Loucy (cell line): ENCODE data around the gene CDH8.

ENCODE experiments used
- H2AFZ ChIP-seq: fragments of 200-600 bp; sonication (generic); 2 replicates; pipeline ENCODE4 v1.6.0; 2016; ENCODE audit warnings: antibody characterized with exemption, mild to moderate bottlenecking, low read length, moderate library complexity
- H3F3A ChIP-seq: fragments of 200-600 bp; 2 replicates; pipeline ENCODE4 v1.6.0; 2016; ENCODE audit warnings: antibody characterized with exemption, low read depth, mild to moderate bottlenecking
- H3K27me3 ChIP-seq: fragments of 200-600 bp; sonication (generic); 2 replicates; pipeline ENCODE4 v1.6.1; 2014; ENCODE audit warnings: low read length, mild to moderate bottlenecking; ENCODE audit not compliant: insufficient read depth, poor library complexity, severe bottlenecking
- H3K36me3 ChIP-seq: fragments of 200-600 bp; sonication (generic); 2 replicates; pipeline ENCODE4 v1.6.1; 2016; ENCODE audit warnings: low read length; ENCODE audit not compliant: insufficient read depth
- H3K4me1 ChIP-seq: fragments of 200-600 bp; sonication (generic); 2 replicates; pipeline ENCODE4 v1.5.1; 2014; ENCODE audit warnings: low read length, mild to moderate bottlenecking; ENCODE audit not compliant: insufficient read depth, poor library complexity, severe bottlenecking
- H3K4me2 ChIP-seq: fragments of 200-600 bp; sonication (generic); 2 replicates; pipeline ENCODE4 v1.6.0; 2014; ENCODE audit warnings: antibody characterized with exemption, low read length, low read depth, mild to moderate bottlenecking; ENCODE audit not compliant: poor library complexity, severe bottlenecking
- H3K4me3 ChIP-seq: fragments of 200-600 bp; sonication (generic); 2 replicates; pipeline ENCODE4 v1.5.1; 2014; ENCODE audit warnings: low read length, mild to moderate bottlenecking, mixed read lengths; ENCODE audit not compliant: poor library complexity, severe bottlenecking
- H3K79me2 ChIP-seq: fragments of 200-600 bp; sonication (generic); 2 replicates; pipeline ENCODE4 v1.6.1; 2014; ENCODE audit warnings: low read length; ENCODE audit not compliant: insufficient read depth
- H3K9ac ChIP-seq: fragments of 200-600 bp; sonication (generic); 2 replicates; pipeline ENCODE4 v1.6.0; 2014; ENCODE audit warnings: mild to moderate bottlenecking, low read depth, low read length, moderate library complexity; ENCODE audit not compliant: poor library complexity, severe bottlenecking
- H3K9me2 ChIP-seq: fragments of 200-600 bp; sonication (generic); replicated peaks from 2 replicates; pipeline ENCODE4 v1.6.1; 2016; ENCODE audit warnings: low read depth, low read length, mixed read lengths
- H3K9me3 ChIP-seq: fragments of 200-600 bp; sonication (generic); 2 replicates; pipeline ENCODE4 v1.6.1; 2014; ENCODE audit warnings: mild to moderate bottlenecking, antibody characterized with exemption, low read length, low read depth; ENCODE audit not compliant: insufficient read depth
- H4K20me1 ChIP-seq: fragments of 200-600 bp; sonication (generic); 2 replicates; pipeline ENCODE4 v1.6.0; 2014; ENCODE audit warnings: antibody characterized with exemption, low read length, mild to moderate bottlenecking; ENCODE audit not compliant: insufficient read depth, poor library complexity, severe bottlenecking
- EZH2phosphoT487 ChIP-seq: fragments of 200-600 bp; IDR thresholded peaks from 2 replicates; pipeline ENCODE4 v1.6.1; 2018; ENCODE audit warnings: antibody characterized with exemption, mild to moderate bottlenecking, moderate library complexity, borderline replicate concordance
- TF ChIP-seq, protein P1 (sequence below): fragments of 200-600 bp; sonication (generic); conservative IDR thresholded peaks from 2 replicates; pipeline ENCODE4 v1.5.1; 2014; ENCODE audit warnings: mild to moderate bottlenecking, antibody characterized with exemption, low read length

The CDH8 gene

GRCh38 chr16:62041401-62041800, 5.2 kb upstream of the CDH8 start:
- H3K4me3 ChIP-seq, result no peak overlapping the region
- H3K4me2 ChIP-seq, result no peak overlapping the region
- no peaks in the 10 kb centered on the region for H3F3A ChIP-seq
- no peaks in the 10 kb centered on the region for H3K4me1 ChIP-seq
- H4K20me1 ChIP-seq, result no peaks in the 10 kb centered on the region
- no peak for TF ChIP-seq EZH2phosphoT487
- TF ChIP-seq, protein P1, sequence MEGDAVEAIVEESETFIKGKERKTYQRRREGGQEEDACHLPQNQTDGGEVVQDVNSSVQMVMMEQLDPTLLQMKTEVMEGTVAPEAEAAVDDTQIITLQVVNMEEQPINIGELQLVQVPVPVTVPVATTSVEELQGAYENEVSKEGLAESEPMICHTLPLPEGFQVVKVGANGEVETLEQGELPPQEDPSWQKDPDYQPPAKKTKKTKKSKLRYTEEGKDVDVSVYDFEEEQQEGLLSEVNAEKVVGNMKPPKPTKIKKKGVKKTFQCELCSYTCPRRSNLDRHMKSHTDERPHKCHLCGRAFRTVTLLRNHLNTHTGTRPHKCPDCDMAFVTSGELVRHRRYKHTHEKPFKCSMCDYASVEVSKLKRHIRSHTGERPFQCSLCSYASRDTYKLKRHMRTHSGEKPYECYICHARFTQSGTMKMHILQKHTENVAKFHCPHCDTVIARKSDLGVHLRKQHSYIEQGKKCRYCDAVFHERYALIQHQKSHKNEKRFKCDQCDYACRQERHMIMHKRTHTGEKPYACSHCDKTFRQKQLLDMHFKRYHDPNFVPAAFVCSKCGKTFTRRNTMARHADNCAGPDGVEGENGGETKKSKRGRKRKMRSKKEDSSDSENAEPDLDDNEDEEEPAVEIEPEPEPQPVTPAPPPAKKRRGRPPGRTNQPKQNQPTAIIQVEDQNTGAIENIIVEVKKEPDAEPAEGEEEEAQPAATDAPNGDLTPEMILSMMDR, result no peak
- H2AFZ ChIP-seq, result no peak overlapping the region
- no peaks in the 10 kb centered on the region for H3K36me3 ChIP-seq
- no peak overlapping the region for H3K9ac ChIP-seq
- no peaks in the 10 kb centered on the region for H3K79me2 ChIP-seq
- peaks cover 2% of the 10 kb centered on the region; the same call in 1 of the 2 replicates for H3K9me3 ChIP-seq
- H3K9me2 ChIP-seq, result no peaks in the 10 kb centered on the region
- H3K27me3 ChIP-seq, result no peaks in the 10 kb centered on the region

DNA sequence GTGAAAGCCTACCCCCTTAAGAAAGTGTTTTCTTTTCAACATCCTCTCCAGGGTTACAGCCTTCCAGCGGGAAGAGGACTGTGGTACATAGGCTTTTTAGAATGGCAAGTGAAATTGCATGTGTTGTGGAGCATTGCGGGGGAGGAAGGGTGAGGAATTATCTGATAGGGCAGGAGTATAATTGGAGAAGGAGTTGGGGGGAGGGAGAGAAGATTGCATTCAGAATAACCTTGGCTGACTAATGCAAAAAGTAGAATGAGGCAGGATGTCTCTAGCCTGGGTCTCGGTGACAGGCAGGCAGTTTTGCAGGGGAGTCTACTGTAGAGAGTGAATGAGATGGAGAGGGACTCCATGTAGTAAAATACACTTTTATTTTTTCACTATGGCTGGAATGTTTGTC, 2.4 kb upstream of the CDH8 start:
- Histone ChIP-seq H3K79me2 (no peaks in the 10 kb centered on the region), H3K4me3 (no peak overlapping the region), H3K36me3 (no peaks in the 10 kb centered on the region), H3K4me2 (no peak overlapping the region), H3K9me2 (no peaks in the 10 kb centered on the region), H3K9ac (no peak overlapping the region), H4K20me1 (no peaks in the 10 kb centered on the region), H3K9me3 (no peaks in the 10 kb centered on the region), H3K4me1 (no peaks in the 10 kb centered on the region), H3F3A (no peaks in the 10 kb centered on the region), H2AFZ (no peak overlapping the region), H3K27me3 (no peaks in the 10 kb centered on the region)
- TF ChIP-seq, protein P1, result no peak
- TF ChIP-seq EZH2phosphoT487, result no peak

DNA sequence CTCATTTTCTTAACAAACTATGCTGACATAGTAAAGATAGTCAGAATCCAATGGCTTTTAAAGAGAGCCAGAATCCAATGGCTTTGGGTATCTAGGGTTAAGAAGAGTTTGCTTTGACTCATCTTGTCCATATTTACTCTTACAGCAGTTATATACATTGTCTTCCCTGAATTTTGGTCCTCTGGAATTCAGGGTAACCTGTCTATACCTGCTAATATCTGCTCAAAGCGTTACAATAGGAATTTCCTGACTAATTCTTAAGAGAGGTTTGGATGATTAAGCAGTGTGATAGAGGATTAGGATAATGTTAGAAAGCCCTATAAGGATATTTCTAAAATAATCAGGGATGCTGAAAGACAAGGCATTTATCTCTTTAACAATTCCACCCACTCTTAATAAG, 2.0 kb upstream of the CDH8 start:
- Histone ChIP-seq H3K9ac (no peak overlapping the region), H3K9me3 (no peaks in the 10 kb centered on the region), H4K20me1 (no peaks in the 10 kb centered on the region), H3K9me2 (no peaks in the 10 kb centered on the region), H3K4me3 (no peak overlapping the region), H3K27me3 (no peaks in the 10 kb centered on the region), H3K4me1 (no peaks in the 10 kb centered on the region), H3K4me2 (no peak overlapping the region), H3F3A (no peaks in the 10 kb centered on the region), H3K36me3 (no peaks in the 10 kb centered on the region), H2AFZ (no peak overlapping the region), H3K79me2 (no peaks in the 10 kb centered on the region)
- TF ChIP-seq EZH2phosphoT487, result no peak
- TF ChIP-seq, protein P1, result no peak
